GM12801 (cell line): ENCODE data around the gene FCRL2.

Experiments used
- CTCF ChIP-seq: IDR thresholded peaks from one replicate; pipeline ENCODE4 v1.5.1; 2011; ENCODE audit warnings: control low read depth; ENCODE audit not compliant: insufficient read length; ENCODE audit errors: extremely low read depth

The FCRL2 gene

GRCh38 chr1:157723157-157723556 lies 53.8 kb downstream of the FCRL2 start:
- no peak for TF ChIP-seq CTCF

- TF ChIP-seq CTCF, result no peak
Observed at GRCh38 chr1:157721985-157722384, 54.9 kb downstream of the FCRL2 start.

- no peak for TF ChIP-seq CTCF
Observed at GRCh38 chr1:157715736-157716135, 61.2 kb downstream of the FCRL2 start.

GRCh38 chr1:157711802-157712201 lies 65.1 kb downstream of the FCRL2 start:
- no peak for TF ChIP-seq CTCF

GRCh38 chr1:157704878-157705277 lies 72.1 kb downstream of the FCRL2 start:
- no peak for TF ChIP-seq CTCF

GRCh38 chr1:157703981-157704380 lies 73.0 kb downstream of the FCRL2 start:
- no peak for TF ChIP-seq CTCF

GRCh38 chr1:157702308-157702825 lies 74.6 kb downstream of the FCRL2 start:
- no peak for TF ChIP-seq CTCF

- no peak for TF ChIP-seq CTCF
Observed at GRCh38 chr1:157700732-157701131, 76.2 kb downstream of the FCRL2 start, which contains the start of gene FCRL3. TSS of gene FCRL3 (minus strand) at chr1:157700769. CDS start at chr1:157700489, 280 bp downstream.
